Measurements from ENCODE around the gene GOLPH3.

The GOLPH3 gene

GRCh38 chr5:32159328-32160072, 14.6 kb downstream of the GOLPH3 start:
- H3K27ac Mint-ChIP-seq: no peak overlapping the region
- H3K9me3 Mint-ChIP-seq: no peaks in the 10 kb centered on the region
- H3K36me3 Mint-ChIP-seq (ENCODE audit: low read depth): peaks cover 15% of the 10 kb centered on the region
- no peaks in the 10 kb centered on the region for H3K27me3 Mint-ChIP-seq (ENCODE audit: low read depth)
- DNase-seq (ENCODE audit: low spot score): no peak
- H3K4me1 Mint-ChIP-seq (ENCODE audit: low read depth): peaks cover 11% of the 10 kb centered on the region
- no peak overlapping the region for H3K4me3 Mint-ChIP-seq

- H3K27me3 Mint-ChIP-seq (ENCODE audit: low read depth): no peaks in the 10 kb centered on the region
- peaks cover 13% of the 10 kb centered on the region for H3K4me1 Mint-ChIP-seq (ENCODE audit: low read depth)
- H3K27ac Mint-ChIP-seq: no peak overlapping the region
- no peaks in the 10 kb centered on the region for H3K9me3 Mint-ChIP-seq
- H3K36me3 Mint-ChIP-seq (ENCODE audit: low read depth): peaks cover 13% of the 10 kb centered on the region
- DNase-seq (ENCODE audit: low spot score): no peak
- H3K4me3 Mint-ChIP-seq: no peak overlapping the region
Observed at GRCh38 chr5:32158679-32158975, 15.5 kb downstream of the GOLPH3 start.

- DNase-seq (ENCODE audit: low spot score): no peak
- Mint-ChIP-seq H3K4me3 (no peak overlapping the region), H3K9me3 (no peaks in the 10 kb centered on the region), H3K4me1 (ENCODE audit: low read depth) (peaks cover 16% of the 10 kb centered on the region), H3K36me3 (ENCODE audit: low read depth) (peaks cover 19% of the 10 kb centered on the region), H3K27me3 (ENCODE audit: low read depth) (no peaks in the 10 kb centered on the region), H3K27ac (no peak overlapping the region)
Observed at GRCh38 chr5:32157078-32157477, 17.0 kb downstream of the GOLPH3 start.

GRCh38 chr5:32156635-32157034, 17.5 kb downstream of the GOLPH3 start:
- H3K4me1 Mint-ChIP-seq (ENCODE audit: low read depth): peaks cover 16% of the 10 kb centered on the region
- peaks cover 21% of the 10 kb centered on the region for H3K36me3 Mint-ChIP-seq (ENCODE audit: low read depth)

GRCh38 chr5:32155211-32155610, 18.9 kb downstream of the GOLPH3 start:
- no peaks in the 10 kb centered on the region for H3K27me3 Mint-ChIP-seq (ENCODE audit: low read depth)
- H3K4me3 Mint-ChIP-seq: no peak overlapping the region
- peaks cover 16% of the 10 kb centered on the region for H3K4me1 Mint-ChIP-seq (ENCODE audit: low read depth)
- H3K9me3 Mint-ChIP-seq: no peaks in the 10 kb centered on the region
- H3K27ac Mint-ChIP-seq: no peak overlapping the region
- DNase-seq (ENCODE audit: low spot score): no peak
- peaks cover 17% of the 10 kb centered on the region for H3K36me3 Mint-ChIP-seq (ENCODE audit: low read depth)

More at GRCh38 chr5:32156635-32157034, 17.5 kb downstream of the GOLPH3 start:
- DNase-seq (ENCODE audit: low spot score): no peak
- Mint-ChIP-seq H3K9me3 (no peaks in the 10 kb centered on the region), H3K27ac (no peak overlapping the region), H3K4me3 (no peak overlapping the region), H3K27me3 (ENCODE audit: low read depth) (no peaks in the 10 kb centered on the region)

- H3K4me1 Mint-ChIP-seq (ENCODE audit: low read depth): peaks cover 22% of the 10 kb centered on the region
- no peak overlapping the region for H3K27ac Mint-ChIP-seq
Observed at GRCh38 chr5:32153723-32154122, 20.4 kb downstream of the GOLPH3 start.

GRCh38 chr5:32151198-32151597, 22.9 kb downstream of the GOLPH3 start:
- Mint-ChIP-seq H3K27me3 (ENCODE audit: low read depth) (no peaks in the 10 kb centered on the region), H3K9me3 (no peaks in the 10 kb centered on the region), H3K4me1 (ENCODE audit: low read depth) (peaks cover 25% of the 10 kb centered on the region), H3K27ac (no peak overlapping the region), H3K4me3 (no peak overlapping the region), H3K36me3 (ENCODE audit: low read depth) (peaks cover 20% of the 10 kb centered on the region)
- DNase-seq (ENCODE audit: low spot score): no peak

More at GRCh38 chr5:32153723-32154122, 20.4 kb downstream of the GOLPH3 start:
- H3K4me3 Mint-ChIP-seq: no peak overlapping the region
- no peaks in the 10 kb centered on the region for H3K27me3 Mint-ChIP-seq (ENCODE audit: low read depth)
- H3K36me3 Mint-ChIP-seq (ENCODE audit: low read depth): peaks cover 22% of the 10 kb centered on the region
- H3K9me3 Mint-ChIP-seq: no peaks in the 10 kb centered on the region
- no peak for DNase-seq (ENCODE audit: low spot score)

- no peak for DNase-seq (ENCODE audit: low spot score)
- no peak overlapping the region for H3K27ac Mint-ChIP-seq
- H3K9me3 Mint-ChIP-seq: no peaks in the 10 kb centered on the region
- peaks cover 25% of the 10 kb centered on the region for H3K4me1 Mint-ChIP-seq (ENCODE audit: low read depth)
- H3K36me3 Mint-ChIP-seq (ENCODE audit: low read depth): peaks cover 23% of the 10 kb centered on the region
- no peak overlapping the region for H3K4me3 Mint-ChIP-seq
- no peaks in the 10 kb centered on the region for H3K27me3 Mint-ChIP-seq (ENCODE audit: low read depth)
Observed at GRCh38 chr5:32150366-32150765, 23.8 kb downstream of the GOLPH3 start.

GRCh38 chr5:32147959-32148358, 26.2 kb downstream of the GOLPH3 start:
- Mint-ChIP-seq H3K4me3 (no peak overlapping the region), H3K9me3 (no peaks in the 10 kb centered on the region), H3K4me1 (ENCODE audit: low read depth) (peaks cover 21% of the 10 kb centered on the region), H3K27ac (no peak overlapping the region), H3K36me3 (ENCODE audit: low read depth) (peaks cover 29% of the 10 kb centered on the region), H3K27me3 (ENCODE audit: low read depth) (no peaks in the 10 kb centered on the region)
- no peak for DNase-seq (ENCODE audit: low spot score)

- Mint-ChIP-seq H3K27ac (no peak overlapping the region), H3K27me3 (ENCODE audit: low read depth) (no peaks in the 10 kb centered on the region), H3K4me1 (ENCODE audit: low read depth) (peaks cover 21% of the 10 kb centered on the region), H3K4me3 (no peak overlapping the region), H3K9me3 (no peaks in the 10 kb centered on the region), H3K36me3 (ENCODE audit: low read depth) (peaks cover 26% of the 10 kb centered on the region)
- no peak for DNase-seq (ENCODE audit: low spot score)
Observed at GRCh38 chr5:32147236-32147635, 26.9 kb downstream of the GOLPH3 start.

GRCh38 chr5:32145378-32145777, 28.7 kb downstream of the GOLPH3 start:
- H3K27ac Mint-ChIP-seq: no peak overlapping the region
- peaks cover 33% of the 10 kb centered on the region for H3K36me3 Mint-ChIP-seq (ENCODE audit: low read depth)
- no peak for DNase-seq (ENCODE audit: low spot score)
- H3K9me3 Mint-ChIP-seq: no peaks in the 10 kb centered on the region
- no peak overlapping the region for H3K4me3 Mint-ChIP-seq
- peaks cover 18% of the 10 kb centered on the region for H3K4me1 Mint-ChIP-seq (ENCODE audit: low read depth)
- no peaks in the 10 kb centered on the region for H3K27me3 Mint-ChIP-seq (ENCODE audit: low read depth)

- no peak for DNase-seq (ENCODE audit: low spot score)
- H3K36me3 Mint-ChIP-seq (ENCODE audit: low read depth): peaks cover 37% of the 10 kb centered on the region
- peaks cover 17% of the 10 kb centered on the region for H3K4me1 Mint-ChIP-seq (ENCODE audit: low read depth)
- no peak overlapping the region for H3K4me3 Mint-ChIP-seq
- H3K27ac Mint-ChIP-seq: no peak overlapping the region
- H3K9me3 Mint-ChIP-seq: no peaks in the 10 kb centered on the region
- no peaks in the 10 kb centered on the region for H3K27me3 Mint-ChIP-seq (ENCODE audit: low read depth)
Observed at GRCh38 chr5:32144378-32145207, 29.5 kb downstream of the GOLPH3 start.

- Mint-ChIP-seq H3K9me3 (no peaks in the 10 kb centered on the region), H3K4me3 (no peak overlapping the region), H3K4me1 (ENCODE audit: low read depth) (peaks cover 19% of the 10 kb centered on the region), H3K27ac (no peak overlapping the region), H3K27me3 (ENCODE audit: low read depth) (no peaks in the 10 kb centered on the region), H3K36me3 (ENCODE audit: low read depth) (peaks cover 42% of the 10 kb centered on the region)
- no peak for DNase-seq (ENCODE audit: low spot score)
Observed at GRCh38 chr5:32143617-32144377, 30.3 kb downstream of the GOLPH3 start.

Measured in T-helper 2 cell treated with Interferon-gamma antibody and Interleukin-4, amounts not matched to agents 5 μg/mL and 100 μg/mL, for 36 hours (primary cell).